ENCODE data around the gene CYTH2.
"Not testable (repeated sequence)": the region's sequence is repeated elsewhere in the genome, so short reads cannot be mapped to it uniquely, and the experiment has no call there.

CYTH2 gene

DNA sequence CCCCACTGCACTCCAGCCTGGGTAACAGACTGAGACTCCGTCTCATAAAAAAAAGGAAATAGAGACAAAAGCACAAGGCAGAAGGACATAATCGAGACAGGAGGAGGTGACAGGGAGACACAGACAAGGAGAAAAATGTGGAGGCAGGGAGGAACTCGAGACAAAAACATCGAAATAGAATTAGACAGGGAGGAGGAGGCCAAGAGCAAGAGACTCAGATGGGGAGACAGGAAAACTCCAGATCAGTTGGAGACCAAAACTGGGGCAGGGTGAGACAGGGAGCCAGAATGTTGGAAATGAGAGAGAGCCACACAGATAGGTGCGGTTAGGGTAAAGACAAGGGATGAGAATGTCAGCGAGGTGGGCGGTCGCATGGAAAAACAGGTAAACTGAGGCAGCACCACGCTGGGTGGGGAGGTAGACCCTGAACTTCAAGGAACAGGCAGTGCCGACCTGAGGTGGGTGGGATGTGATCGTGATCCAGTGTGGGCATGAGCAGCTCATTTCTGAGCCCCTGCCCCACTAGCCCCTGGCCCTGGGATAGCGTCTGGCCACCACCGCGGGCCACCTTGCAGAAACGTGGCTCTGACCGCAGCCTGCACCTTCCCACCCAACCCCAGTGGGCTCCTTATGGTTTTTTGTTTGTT lies 15.2 kb downstream of the CYTH2 start:
- H3K4me1 ChIP-seq (ENCODE audit: control insufficient read depth, insufficient read depth, low read length) = peaks cover 4% of the 10 kb centered on the region
- H3K27ac ChIP-seq (ENCODE audit: low read depth, low read length) = no peak overlapping the region
- H3K9ac ChIP-seq (ENCODE audit: low read length) = no peak overlapping the region
- no peaks in the 10 kb centered on the region for H3K36me3 ChIP-seq (ENCODE audit: control insufficient read depth, insufficient read depth, low read length)
- no peak overlapping the region for H3K4me3 ChIP-seq (ENCODE audit: low read length)
- no peaks in the 10 kb centered on the region for H3K27me3 ChIP-seq (ENCODE audit: control insufficient read depth, insufficient read depth, low read length)

- Histone ChIP-seq H3K4me3 (ENCODE audit: low read length) (no peak overlapping the region), H3K4me1 (ENCODE audit: control insufficient read depth, insufficient read depth, low read length) (peaks cover 4% of the 10 kb centered on the region), H3K27ac (ENCODE audit: low read depth, low read length) (no peak overlapping the region), H3K9ac (ENCODE audit: low read length) (no peak overlapping the region), H3K36me3 (ENCODE audit: control insufficient read depth, insufficient read depth, low read length) (no peaks in the 10 kb centered on the region), H3K27me3 (ENCODE audit: control insufficient read depth, insufficient read depth, low read length) (no peaks in the 10 kb centered on the region)
These were observed 15.9 kb downstream of the CYTH2 start for GRCh38 chr19:48484931-48485612.

- H3K27me3 ChIP-seq (ENCODE audit: control insufficient read depth, insufficient read depth, low read length); H3K4me3 ChIP-seq (ENCODE audit: low read length); H3K27ac ChIP-seq (ENCODE audit: low read depth, low read length); H3K36me3 ChIP-seq (ENCODE audit: control insufficient read depth, insufficient read depth, low read length); H3K4me1 ChIP-seq (ENCODE audit: control insufficient read depth, insufficient read depth, low read length); H3K9ac ChIP-seq (ENCODE audit: low read length): not testable (repeated sequence)
These were observed 17.5 kb downstream of the CYTH2 start for GRCh38 chr19:48486706-48487105.

- Histone ChIP-seq H3K27me3 (ENCODE audit: control insufficient read depth, insufficient read depth, low read length) (no peaks in the 10 kb centered on the region), H3K9ac (ENCODE audit: low read length) (no peak overlapping the region), H3K4me3 (ENCODE audit: low read length) (no peak overlapping the region), H3K36me3 (ENCODE audit: control insufficient read depth, insufficient read depth, low read length) (no peaks in the 10 kb centered on the region), H3K4me1 (ENCODE audit: control insufficient read depth, insufficient read depth, low read length) (no peaks in the 10 kb centered on the region), H3K27ac (ENCODE audit: low read depth, low read length) (no peak overlapping the region)
These were observed 18.4 kb downstream of the CYTH2 start for GRCh38 chr19:48487544-48487943.

GRCh38 chr19:48487948-48488347 lies 18.8 kb downstream of the CYTH2 start:
- Histone ChIP-seq H3K4me1 (ENCODE audit: control insufficient read depth, insufficient read depth, low read length) (no peaks in the 10 kb centered on the region), H3K9ac (ENCODE audit: low read length) (no peak overlapping the region), H3K27me3 (ENCODE audit: control insufficient read depth, insufficient read depth, low read length) (no peaks in the 10 kb centered on the region), H3K4me3 (ENCODE audit: low read length) (no peak overlapping the region), H3K36me3 (ENCODE audit: control insufficient read depth, insufficient read depth, low read length) (no peaks in the 10 kb centered on the region), H3K27ac (ENCODE audit: low read depth, low read length) (no peak overlapping the region)

DNA sequence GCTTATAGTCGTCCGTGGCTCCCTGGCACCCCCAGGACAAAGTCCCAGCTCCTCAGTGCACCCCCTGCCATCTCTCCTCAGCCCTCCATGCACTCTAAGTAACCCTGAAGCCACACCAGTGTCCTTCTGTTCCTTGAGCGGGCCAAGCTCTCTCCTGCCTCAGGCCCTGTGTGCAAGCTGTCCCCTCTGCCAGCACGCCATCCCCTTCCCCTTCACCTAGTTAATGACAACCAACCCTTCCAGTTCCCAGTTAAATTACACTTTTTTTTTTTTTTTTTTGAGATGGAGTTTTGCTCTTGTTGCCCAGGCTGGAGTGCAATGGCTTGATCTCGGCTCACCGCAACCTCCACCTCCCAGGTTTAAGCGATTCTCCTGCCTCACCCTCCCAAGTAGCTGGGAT lies 19.3 kb downstream of the CYTH2 start:
- not testable (repeated sequence) for H3K36me3 ChIP-seq (ENCODE audit: control insufficient read depth, insufficient read depth, low read length); H3K9ac ChIP-seq (ENCODE audit: low read length); H3K27me3 ChIP-seq (ENCODE audit: control insufficient read depth, insufficient read depth, low read length); H3K27ac ChIP-seq (ENCODE audit: low read depth, low read length); H3K4me1 ChIP-seq (ENCODE audit: control insufficient read depth, insufficient read depth, low read length); H3K4me3 ChIP-seq (ENCODE audit: low read length)

- Histone ChIP-seq H3K27ac (ENCODE audit: low read depth, low read length) (no peak overlapping the region), H3K4me3 (ENCODE audit: low read length) (no peak overlapping the region), H3K9ac (ENCODE audit: low read length) (no peak overlapping the region), H3K27me3 (ENCODE audit: control insufficient read depth, insufficient read depth, low read length) (peaks cover 6% of the 10 kb centered on the region), H3K4me1 (ENCODE audit: control insufficient read depth, insufficient read depth, low read length) (no peaks in the 10 kb centered on the region), H3K36me3 (ENCODE audit: control insufficient read depth, insufficient read depth, low read length) (no peaks in the 10 kb centered on the region)
These were observed 20.5 kb downstream of the CYTH2 start for GRCh38 chr19:48489608-48490216.

DNA sequence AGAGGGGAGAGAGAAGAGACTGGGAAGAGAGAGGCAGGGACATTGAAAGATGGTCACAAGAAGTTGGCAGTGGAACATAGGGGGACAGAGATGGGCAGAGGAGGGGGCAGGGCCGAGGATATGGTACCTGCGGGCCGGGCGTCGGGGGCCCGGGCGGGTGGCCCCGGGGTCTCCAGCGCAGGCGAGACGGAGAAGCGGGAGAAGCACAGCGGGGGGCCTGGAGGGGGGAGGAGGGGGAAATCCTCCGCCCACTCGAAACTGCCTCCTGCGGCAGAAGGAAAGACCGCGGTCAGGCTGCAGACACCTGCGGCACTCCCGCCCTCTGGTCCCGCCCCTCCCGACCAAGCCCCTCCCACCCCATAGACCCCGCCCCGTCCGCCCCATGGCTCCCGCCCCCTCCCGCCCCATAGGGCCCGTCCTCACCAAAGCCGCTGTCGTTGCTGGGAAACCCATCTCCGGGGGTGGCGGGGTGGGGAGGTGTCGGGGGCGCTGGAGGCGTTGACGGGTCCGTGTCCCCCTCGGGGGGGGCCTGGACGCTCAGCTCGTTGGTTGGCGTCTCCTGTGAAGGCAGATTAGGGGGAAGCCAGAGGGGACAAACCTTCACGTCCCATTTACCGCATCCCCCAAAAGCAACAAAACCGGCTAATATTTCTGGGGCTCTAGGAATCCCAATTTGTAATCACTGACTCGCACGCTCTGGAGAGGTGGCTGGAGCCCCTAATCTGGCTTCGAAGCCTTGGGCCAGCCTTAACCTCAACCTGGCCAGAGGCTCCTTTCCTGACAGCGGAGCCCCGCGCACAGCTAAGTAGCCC lies 22.0 kb downstream of the CYTH2 start:
- Histone ChIP-seq H3K4me3 (ENCODE audit: low read length) (peak overlapping the region; percentile 21), H3K27me3 (ENCODE audit: control insufficient read depth, insufficient read depth, low read length) (peaks cover 6% of the 10 kb centered on the region), H3K4me1 (ENCODE audit: control insufficient read depth, insufficient read depth, low read length) (no peaks in the 10 kb centered on the region), H3K9ac (ENCODE audit: low read length) (no peak overlapping the region), H3K27ac (ENCODE audit: low read depth, low read length) (no peak overlapping the region), H3K36me3 (ENCODE audit: control insufficient read depth, insufficient read depth, low read length) (no peaks in the 10 kb centered on the region)

- H3K36me3 ChIP-seq (ENCODE audit: control insufficient read depth, insufficient read depth, low read length) = no peaks in the 10 kb centered on the region
- H3K27ac ChIP-seq (ENCODE audit: low read depth, low read length) = no peak overlapping the region
- H3K9ac ChIP-seq (ENCODE audit: low read length) = no peak overlapping the region
- no peaks in the 10 kb centered on the region for H3K4me1 ChIP-seq (ENCODE audit: control insufficient read depth, insufficient read depth, low read length)
- H3K4me3 ChIP-seq (ENCODE audit: low read length) = no peak overlapping the region
- peaks cover 6% of the 10 kb centered on the region for H3K27me3 ChIP-seq (ENCODE audit: control insufficient read depth, insufficient read depth, low read length)
These were observed 22.6 kb downstream of the CYTH2 start for GRCh38 chr19:48491793-48492123.

- Histone ChIP-seq H3K9ac (ENCODE audit: low read length) (peak overlapping the region; percentile 80), H3K4me3 (ENCODE audit: low read length) (peak overlapping the region; percentile 77), H3K36me3 (ENCODE audit: control insufficient read depth, insufficient read depth, low read length) (no peaks in the 10 kb centered on the region), H3K27me3 (ENCODE audit: control insufficient read depth, insufficient read depth, low read length) (peaks cover 13% of the 10 kb centered on the region), H3K27ac (ENCODE audit: low read depth, low read length) (peak overlapping the region; percentile 80), H3K4me1 (ENCODE audit: control insufficient read depth, insufficient read depth, low read length) (no peaks in the 10 kb centered on the region)
These were observed 24.0 kb downstream of the CYTH2 start for GRCh38 chr19:48492925-48493717.

- Histone ChIP-seq H3K4me3 (ENCODE audit: low read length) (peak overlapping the region; percentile 77), H3K36me3 (ENCODE audit: control insufficient read depth, insufficient read depth, low read length) (no peaks in the 10 kb centered on the region), H3K9ac (ENCODE audit: low read length) (peak overlapping the region; percentile 80), H3K27ac (ENCODE audit: low read depth, low read length) (peak overlapping the region; percentile 80), H3K27me3 (ENCODE audit: control insufficient read depth, insufficient read depth, low read length) (peaks cover 17% of the 10 kb centered on the region), H3K4me1 (ENCODE audit: control insufficient read depth, insufficient read depth, low read length) (no peaks in the 10 kb centered on the region)
These were observed 24.7 kb downstream of the CYTH2 start for GRCh38 chr19:48493718-48494401.

Measured in rectal smooth muscle tissue (tissue), 1 donor.